T1000 (cell line): Measurements from ENCODE around the gene OSBPL7.

Experiments
- DNase-seq: peaks from one replicate; lab custom pipeline; 2025; ENCODE audit warnings: mixed read lengths; lab: John Stamatoyannopoulos, UW

Gene OSBPL7

GRCh38 chr17:47823519-47823918 is 1.9 kb upstream of the OSBPL7 start:
- no peak for DNase-seq

- DNase-seq: no peak
Observed at GRCh38 chr17:47822785-47823184, 1.2 kb upstream of the OSBPL7 start.

GRCh38 chr17:47821031-47821423 is 567 bp downstream of the OSBPL7 start:
- DNase-seq: no peak

- DNase-seq: no peak
Observed at GRCh38 chr17:47820033-47820789, 1.4 kb downstream of the OSBPL7 start.

- DNase-seq: no peak
Observed at GRCh38 chr17:47819475-47819874, 2.1 kb downstream of the OSBPL7 start.

- no peak for DNase-seq
Observed at GRCh38 chr17:47818002-47818695, 3.4 kb downstream of the OSBPL7 start.

GRCh38 chr17:47816947-47817346 is 4.6 kb downstream of the OSBPL7 start:
- no peak for DNase-seq

GRCh38 chr17:47816111-47816735 is 5.4 kb downstream of the OSBPL7 start:
- no peak for DNase-seq

- no peak for DNase-seq
Observed at GRCh38 chr17:47815106-47815918, 6.3 kb downstream of the OSBPL7 start.

GRCh38 chr17:47813512-47814031 is 8.0 kb downstream of the OSBPL7 start:
- no peak for DNase-seq

GRCh38 chr17:47813077-47813476 is 8.5 kb downstream of the OSBPL7 start:
- DNase-seq: no peak

- no peak for DNase-seq
Observed at GRCh38 chr17:47812146-47812920, 9.3 kb downstream of the OSBPL7 start.

- no peak for DNase-seq
Observed at GRCh38 chr17:47811709-47812108, 9.9 kb downstream of the OSBPL7 start.

- DNase-seq: no peak
Observed at GRCh38 chr17:47810901-47811635, 10.5 kb downstream of the OSBPL7 start.

- peak; percentile 62 for DNase-seq
Observed at GRCh38 chr17:47810200-47810821, 11.3 kb downstream of the OSBPL7 start.

- no peak for DNase-seq
Observed at GRCh38 chr17:47808830-47809480, 12.6 kb downstream of the OSBPL7 start.

GRCh38 chr17:47808036-47808829 is 13.4 kb downstream of the OSBPL7 start:
- no peak for DNase-seq

GRCh38 chr17:47807421-47807820 is 14.2 kb downstream of the OSBPL7 start:
- DNase-seq: no peak

- no peak for DNase-seq
Observed at GRCh38 chr17:47806913-47807255, 14.7 kb downstream of the OSBPL7 start.
